ENCODE results near the gene ARID3C. TPM values are rescaled to one million over a fixed set of nuclear protein-coding genes. Genes with fewer than 3 reads are reported as not detected.

ARID3C gene
- polyA plus RNA-seq, 1 of the 3 experiments (the other 2 are of a cell fraction): 0.08 TPM

DNA sequence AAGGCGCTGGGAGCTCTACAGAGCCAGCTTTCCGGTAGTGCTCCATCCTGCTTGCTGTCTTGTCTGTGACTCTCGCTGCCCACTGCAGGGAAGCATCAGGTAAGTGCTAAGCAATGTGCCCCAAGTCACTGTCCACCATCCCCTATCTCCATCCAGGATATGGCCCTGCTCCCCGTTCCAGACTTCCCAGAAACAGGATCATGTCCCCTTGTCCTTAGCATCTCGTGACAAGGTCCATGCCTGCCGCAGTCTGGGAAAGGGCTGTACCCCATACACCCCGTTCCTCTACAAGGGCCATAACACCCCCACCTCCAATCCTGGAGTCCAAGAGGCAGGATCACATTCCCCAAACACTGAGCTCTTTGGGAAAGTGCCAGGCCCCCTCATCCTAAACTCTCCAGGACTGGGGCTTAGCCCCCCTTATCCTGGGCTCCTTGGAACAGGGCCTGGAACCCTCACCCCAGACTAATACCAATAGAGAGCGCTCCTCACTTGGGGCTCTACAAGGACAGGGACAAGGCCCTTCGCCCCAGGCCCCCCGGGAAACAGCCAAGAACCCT is 17.5 kb downstream of the ARID3C start:
- ChIA-PET POLR2A (interaction anchor here (0.6 to 1.6 kb wide), 3 partner anchors 9 to 27 kb away, joined by 3 read pairs; partner anchors contain the start of genes DCTN3 and SIGMAR1), CTCF (interaction anchor here (0.7 to 8.8 kb wide), 14 partner anchors 8 to 110 kb away, joined by 3 to 256 read pairs (median 6); partner anchors contain the start of genes ARID3C and SIGMAR1)
- Histone ChIP-seq H3K27me3 (ENCODE audit: insufficient read depth) (no peaks in the 10 kb centered on the region), H3F3A (replicated peaks; ENCODE audit: insufficient read depth) (no peaks in the 10 kb centered on the region), H3K27ac (ENCODE audit: low read depth in 2 of 2, low read length in 1 of 2) (peak overlapping the region; percentile 43 to 73; a peak in 2 of 4 replicates), H3K4me3 (ENCODE audit: low read depth in 2 of 2, low read length in 1 of 2) (peak overlapping the region; percentile 66 to 84), H3K9me3 (no peaks in the 10 kb centered on the region), H3K4me2 (peak overlapping the region; percentile 87), H3K79me2 (ENCODE audit: insufficient read depth) (peaks cover 10% of the 10 kb centered on the region; the same call in 1 of the 2 replicates), H2AFZ (ENCODE audit: low read depth) (peak overlapping the region; percentile 91), H3K4me1 (ENCODE audit: control insufficient read depth in 1 of 2, insufficient read depth in 2 of 2, low read depth in 1 of 2, low read length in 1 of 2) (peaks cover 0 to 36% of the 10 kb centered on the region in 2 experiments; a peak in 1 of 4 replicates), H4K20me1 (ENCODE audit: insufficient read depth) (no peaks in the 10 kb centered on the region), H3K9ac (peak overlapping the region; percentile 84), H3K9me2 (no peaks in the 10 kb centered on the region), H3K36me3 (replicated peaks in 1 of 2; ENCODE audit: control insufficient read depth in 1 of 2, insufficient read depth in 2 of 2, low read length in 1 of 2) (peaks cover 6 to 13% of the 10 kb centered on the region in 2 experiments)
- no peak for DNase-seq
- TF ChIP-seq TAF1 (IDR thresholded peaks at IDR 0.05; ENCODE audit: borderline replicate concordance, low read depth, low read length): no peak
- no peak for TF ChIP-seq NRF1 (IDR thresholded peaks at IDR 0.05; ENCODE audit: low read depth, low read length)
- 69% methylated on average over 7 of the region's 10 CpGs for WGBS (ENCODE audit: low lambda C conversion rate)

DNA sequence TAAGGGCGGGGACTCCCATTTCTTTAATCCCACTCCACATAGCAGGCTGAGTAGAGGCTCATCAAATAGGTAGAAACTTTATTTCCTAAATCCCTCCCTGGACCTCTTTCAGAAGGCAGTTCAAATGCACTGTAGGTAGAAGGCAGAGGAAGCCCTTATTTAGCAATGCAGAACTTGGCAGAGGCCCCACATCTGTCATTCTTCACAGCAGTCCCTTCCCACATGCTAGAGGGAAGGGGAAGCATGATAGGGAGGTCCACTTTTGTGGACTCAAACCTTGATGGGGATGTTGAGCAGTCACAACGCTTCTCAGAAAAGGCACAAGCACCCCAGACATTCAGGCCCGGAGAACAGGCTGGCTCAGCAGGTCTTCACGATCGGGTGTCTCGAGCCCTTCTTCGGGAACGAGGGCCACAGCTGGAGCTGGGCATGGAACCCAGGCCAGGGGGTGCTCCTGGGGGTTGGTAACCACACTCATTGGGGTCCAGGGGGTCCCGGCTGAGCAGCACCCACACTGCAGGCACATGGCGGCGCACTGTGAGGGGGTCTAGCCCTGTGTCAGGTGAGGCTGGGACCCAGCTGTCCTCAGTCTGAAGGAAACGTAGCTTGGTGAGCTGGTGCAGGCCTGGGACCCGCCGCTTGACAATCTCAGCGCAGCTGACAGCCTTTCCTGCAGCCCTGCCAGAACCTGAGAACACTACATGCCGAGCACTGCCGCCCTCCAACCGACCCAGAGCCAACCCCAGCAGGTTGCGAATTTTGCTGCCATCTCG is 18.2 kb downstream of the ARID3C start:
- peak overlapping the region; percentile 87 for H3K4me2 ChIP-seq
- ChIA-PET POLR2A (interaction anchor here (0.6 to 1.6 kb wide), 3 partner anchors 10 to 28 kb away, joined by 3 read pairs; partner anchors contain the start of genes DCTN3 and SIGMAR1), CTCF (interaction anchor here (0.7 to 8.8 kb wide), 11 partner anchors 7 to 110 kb away, joined by 3 to 256 read pairs (median 11); partner anchors contain the start of genes ARID3C and SIGMAR1)
- H3K9me3 ChIP-seq: no peaks in the 10 kb centered on the region
- DNase-seq: no peak
- WGBS (ENCODE audit: low lambda C conversion rate): 100% methylated on average over 2 of the region's 20 CpGs
- H3K4me1 ChIP-seq (ENCODE audit: control insufficient read depth in 1 of 2, insufficient read depth in 2 of 2, low read depth in 1 of 2, low read length in 1 of 2): peaks cover 0 to 30% of the 10 kb centered on the region in 2 experiments; a peak in 1 of 4 replicates
- H3K79me2 ChIP-seq (ENCODE audit: insufficient read depth): peaks cover 10% of the 10 kb centered on the region; the same call in 1 of the 2 replicates
- no peaks in the 10 kb centered on the region for H4K20me1 ChIP-seq (ENCODE audit: insufficient read depth)
- H3K27ac ChIP-seq (ENCODE audit: low read depth in 2 of 2, low read length in 1 of 2): no peak overlapping the region
- H3K36me3 ChIP-seq (replicated peaks in 1 of 2; ENCODE audit: control insufficient read depth in 1 of 2, insufficient read depth in 2 of 2, low read length in 1 of 2): peaks cover 0 to 11% of the 10 kb centered on the region in 2 experiments
- H3F3A ChIP-seq (replicated peaks; ENCODE audit: insufficient read depth): no peaks in the 10 kb centered on the region
- H3K9me2 ChIP-seq: no peaks in the 10 kb centered on the region
- peak overlapping the region in 1 of 2 experiments; percentile 66; a peak in 2 of 4 replicates for H3K4me3 ChIP-seq (ENCODE audit: low read depth in 2 of 2, low read length in 1 of 2)
- no peak overlapping the region for H3K9ac ChIP-seq
- no peaks in the 10 kb centered on the region for H3K27me3 ChIP-seq (ENCODE audit: insufficient read depth)
- no peak for TF ChIP-seq POLR2AphosphoS5 (IDR thresholded peaks at IDR 0.05; ENCODE audit: low read depth, low read length)
- TF ChIP-seq RFX5 (IDR thresholded peaks at IDR 0.05; ENCODE audit: low read length): no peak
- no peak for TF ChIP-seq MEF2A (IDR thresholded peaks at IDR 0.05; ENCODE audit: borderline replicate concordance, low read depth)
- TF ChIP-seq RXRA (IDR thresholded peaks at IDR 0.05; ENCODE audit: borderline replicate concordance, low read depth): no peak
- TF ChIP-seq GATA2 (CRISPR knock-in tag; IDR thresholded peaks at IDR 0.05): no peak
- TF ChIP-seq MXI1 (IDR thresholded peaks at IDR 0.05; ENCODE audit: low read depth, low read length): no peak
- no peak for TF ChIP-seq NRF1 (IDR thresholded peaks at IDR 0.05; ENCODE audit: low read depth, low read length)
- TF ChIP-seq, protein P1, sequence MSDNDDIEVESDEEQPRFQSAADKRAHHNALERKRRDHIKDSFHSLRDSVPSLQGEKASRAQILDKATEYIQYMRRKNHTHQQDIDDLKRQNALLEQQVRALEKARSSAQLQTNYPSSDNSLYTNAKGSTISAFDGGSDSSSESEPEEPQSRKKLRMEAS (IDR thresholded peaks at IDR 0.05; ENCODE audit: low read depth): no peak
- TF ChIP-seq, protein P2, sequence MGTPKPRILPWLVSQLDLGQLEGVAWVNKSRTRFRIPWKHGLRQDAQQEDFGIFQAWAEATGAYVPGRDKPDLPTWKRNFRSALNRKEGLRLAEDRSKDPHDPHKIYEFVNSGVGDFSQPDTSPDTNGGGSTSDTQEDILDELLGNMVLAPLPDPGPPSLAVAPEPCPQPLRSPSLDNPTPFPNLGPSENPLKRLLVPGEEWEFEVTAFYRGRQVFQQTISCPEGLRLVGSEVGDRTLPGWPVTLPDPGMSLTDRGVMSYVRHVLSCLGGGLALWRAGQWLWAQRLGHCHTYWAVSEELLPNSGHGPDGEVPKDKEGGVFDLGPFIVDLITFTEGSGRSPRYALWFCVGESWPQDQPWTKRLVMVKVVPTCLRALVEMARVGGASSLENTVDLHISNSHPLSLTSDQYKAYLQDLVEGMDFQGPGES (IDR thresholded peaks at IDR 0.05; ENCODE audit: low read depth, low read length): no peak
- TF ChIP-seq, protein P3, sequence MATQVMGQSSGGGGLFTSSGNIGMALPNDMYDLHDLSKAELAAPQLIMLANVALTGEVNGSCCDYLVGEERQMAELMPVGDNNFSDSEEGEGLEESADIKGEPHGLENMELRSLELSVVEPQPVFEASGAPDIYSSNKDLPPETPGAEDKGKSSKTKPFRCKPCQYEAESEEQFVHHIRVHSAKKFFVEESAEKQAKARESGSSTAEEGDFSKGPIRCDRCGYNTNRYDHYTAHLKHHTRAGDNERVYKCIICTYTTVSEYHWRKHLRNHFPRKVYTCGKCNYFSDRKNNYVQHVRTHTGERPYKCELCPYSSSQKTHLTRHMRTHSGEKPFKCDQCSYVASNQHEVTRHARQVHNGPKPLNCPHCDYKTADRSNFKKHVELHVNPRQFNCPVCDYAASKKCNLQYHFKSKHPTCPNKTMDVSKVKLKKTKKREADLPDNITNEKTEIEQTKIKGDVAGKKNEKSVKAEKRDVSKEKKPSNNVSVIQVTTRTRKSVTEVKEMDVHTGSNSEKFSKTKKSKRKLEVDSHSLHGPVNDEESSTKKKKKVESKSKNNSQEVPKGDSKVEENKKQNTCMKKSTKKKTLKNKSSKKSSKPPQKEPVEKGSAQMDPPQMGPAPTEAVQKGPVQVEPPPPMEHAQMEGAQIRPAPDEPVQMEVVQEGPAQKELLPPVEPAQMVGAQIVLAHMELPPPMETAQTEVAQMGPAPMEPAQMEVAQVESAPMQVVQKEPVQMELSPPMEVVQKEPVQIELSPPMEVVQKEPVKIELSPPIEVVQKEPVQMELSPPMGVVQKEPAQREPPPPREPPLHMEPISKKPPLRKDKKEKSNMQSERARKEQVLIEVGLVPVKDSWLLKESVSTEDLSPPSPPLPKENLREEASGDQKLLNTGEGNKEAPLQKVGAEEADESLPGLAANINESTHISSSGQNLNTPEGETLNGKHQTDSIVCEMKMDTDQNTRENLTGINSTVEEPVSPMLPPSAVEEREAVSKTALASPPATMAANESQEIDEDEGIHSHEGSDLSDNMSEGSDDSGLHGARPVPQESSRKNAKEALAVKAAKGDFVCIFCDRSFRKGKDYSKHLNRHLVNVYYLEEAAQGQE (IDR thresholded peaks at IDR 0.05; ENCODE audit: low read depth, low read length): no peak
- TF ChIP-seq, protein P4, sequence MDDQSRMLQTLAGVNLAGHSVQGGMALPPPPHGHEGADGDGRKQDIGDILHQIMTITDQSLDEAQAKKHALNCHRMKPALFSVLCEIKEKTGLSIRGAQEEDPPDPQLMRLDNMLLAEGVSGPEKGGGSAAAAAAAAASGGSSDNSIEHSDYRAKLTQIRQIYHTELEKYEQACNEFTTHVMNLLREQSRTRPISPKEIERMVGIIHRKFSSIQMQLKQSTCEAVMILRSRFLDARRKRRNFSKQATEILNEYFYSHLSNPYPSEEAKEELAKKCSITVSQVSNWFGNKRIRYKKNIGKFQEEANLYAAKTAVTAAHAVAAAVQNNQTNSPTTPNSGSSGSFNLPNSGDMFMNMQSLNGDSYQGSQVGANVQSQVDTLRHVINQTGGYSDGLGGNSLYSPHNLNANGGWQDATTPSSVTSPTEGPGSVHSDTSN (IDR thresholded peaks at IDR 0.05): no peak
- no peak overlapping the region for H2AFZ ChIP-seq (ENCODE audit: low read depth)
